H1 (cell line): ENCODE results near the gene RNF144A. TPM values are rescaled to one million over a fixed set of nuclear protein-coding genes. Genes with fewer than 3 reads are reported as not detected.

ENCODE experiments used
- CTCF ChIA-PET: fragments of 300-600 bp; sonication (Branson Sonifier 250); formaldehyde crosslinking; loops from one replicate; lab custom pipeline; 2021; ENCODE audit not compliant: partially characterized antibody; lab: Charles Lee
- POLR2A ChIA-PET: fragments of 300-600 bp; sonication (Branson Sonifier 250); formaldehyde crosslinking; loops from one replicate; lab custom pipeline; 2021; ENCODE audit warnings: inconsistent platforms; ENCODE audit not compliant: partially characterized antibody; lab: Charles Lee
- DNase-seq, 2 experiments: peaks; one replicate each; pipeline versions ENCODE4 v3.0.0 to v3.0.0-alpha.2; 2010 to 2022; ENCODE audit warnings: low spot score in 2 of 2, low read depth in 1 of 2, mixed read lengths in 1 of 2
- FAIRE-seq: peaks from 2 replicates; lab custom pipeline; 2011; peaks lifted over from hg19 to GRCh38; lab: Jason Lieb, UNC
- H2AFZ ChIP-seq: 2 replicates; pipeline ENCODE4 v1.8.1; 2012; ENCODE audit warnings: low read length, inconsistent platforms
- H2AK5ac ChIP-seq: 2 replicates; pipeline ENCODE4 v1.6.1; 2013; ENCODE audit warnings: low read depth, low read length
- H2BK120ac ChIP-seq: replicated peaks from 2 replicates; pipeline ENCODE3; 2013; ENCODE audit warnings: low read depth, low read length, inconsistent platforms
- H2BK12ac ChIP-seq: 2 replicates; pipeline ENCODE4 v1.6.1; 2013; ENCODE audit warnings: low read depth, low read length
- H2BK15ac ChIP-seq: 2 replicates; pipeline ENCODE4 v1.6.1; 2013; ENCODE audit warnings: low read length
- H2BK20ac ChIP-seq: 2 replicates; pipeline ENCODE4 v1.6.1; 2013; ENCODE audit warnings: low read length
- H2BK5ac ChIP-seq: 2 replicates; pipeline ENCODE4 v1.6.1; 2013; ENCODE audit warnings: low read depth, low read length
- H3K14ac ChIP-seq: 2 replicates; pipeline ENCODE4 v1.6.1; 2013; ENCODE audit warnings: inconsistent platforms; ENCODE audit not compliant: insufficient read length
- H3K18ac ChIP-seq: 2 replicates; pipeline ENCODE4 v1.6.1; 2013; ENCODE audit warnings: low read length; ENCODE audit errors: extremely low read depth
- H3K23ac ChIP-seq: 2 replicates; pipeline ENCODE4 v1.6.1; 2013; ENCODE audit warnings: inconsistent platforms; ENCODE audit not compliant: insufficient read length
- H3K23me2 ChIP-seq: 2 replicates; pipeline ENCODE4 v1.6.1; 2013; ENCODE audit warnings: low read depth, low read length
- H3K27ac ChIP-seq: 2 replicates; pipeline ENCODE4 v1.6.1; 2011; ENCODE audit warnings: low read depth, low read length, inconsistent platforms
- H3K27me3 ChIP-seq, 4 experiments: replicated peaks in 1 of 4; 1 replicate in 1 of 4; 2 replicates in 3 of 4; pipeline versions ENCODE4 v1.6.1 to v1.8.1; 2011 to 2013; ENCODE audit warnings: low read length in 3 of 4, mild to moderate bottlenecking in 3 of 4, inconsistent platforms in 2 of 4, mixed read lengths in 2 of 4, moderate library complexity in 1 of 4; ENCODE audit not compliant: control insufficient read depth in 3 of 4, insufficient read depth in 3 of 4; ENCODE audit errors: extremely low read depth in 1 of 4
- H3K36me3 ChIP-seq, 4 experiments: 2 replicates each; pipeline versions ENCODE4 v1.6.1 to v1.8.1; 2011 to 2013; ENCODE audit warnings: mild to moderate bottlenecking in 4 of 4, low read length in 3 of 4, moderate library complexity in 2 of 4, control low read depth in 1 of 4, inconsistent platforms in 1 of 4; ENCODE audit not compliant: insufficient read depth in 4 of 4, control insufficient read depth in 2 of 4
- H3K4ac ChIP-seq: replicated peaks from 2 replicates; pipeline ENCODE3; 2013; ENCODE audit warnings: low read length, low read depth, mixed read lengths, inconsistent platforms; ENCODE audit not compliant: insufficient read length
- H3K4me1 ChIP-seq, 4 experiments: replicated peaks in 1 of 4; 1 replicate in 1 of 4; 2 replicates in 3 of 4; pipeline versions ENCODE4 v1.6.1 to v1.8.1; 2011 to 2013; ENCODE audit warnings: low read length in 3 of 4, inconsistent platforms in 2 of 4, mixed read lengths in 1 of 4; ENCODE audit not compliant: insufficient read depth in 4 of 4, control insufficient read depth in 3 of 4
- H3K4me2 ChIP-seq, 2 experiments: 2 replicates each; pipeline versions ENCODE4 v1.6.1 to v1.8.1; 2011 to 2013; ENCODE audit warnings: low read depth in 2 of 2, low read length in 2 of 2, control low read depth in 1 of 2, inconsistent platforms in 1 of 2, mild to moderate bottlenecking in 1 of 2; ENCODE audit not compliant: insufficient read depth in 1 of 2
- H3K4me3 ChIP-seq, 4 experiments: fragments of 200-600, 300-600 bp in 1 of 4; sonication (generic), shearing (Covaris generic), sonication (Bioruptor Twin) in 1 of 4; 2 replicates each; pipeline versions ENCODE4 v1.5.1 to v1.8.1; 2011 to 2016; ENCODE audit warnings: low read length in 4 of 4, low read depth in 3 of 4, control low read depth in 2 of 4, inconsistent platforms in 2 of 4, mild to moderate bottlenecking in 2 of 4, mixed read lengths in 1 of 4, moderate library complexity in 1 of 4; ENCODE audit not compliant: insufficient read depth in 2 of 4; ENCODE audit errors: extremely low read depth in 1 of 4
- H3K56ac ChIP-seq: replicated peaks from 2 replicates; pipeline ENCODE3; 2013; ENCODE audit warnings: low read depth, mild to moderate bottlenecking, mixed read lengths, low read length, inconsistent platforms; ENCODE audit not compliant: insufficient read length
- H3K79me1 ChIP-seq: 2 replicates; pipeline ENCODE4 v1.6.1; 2013; ENCODE audit warnings: low read depth, low read length, control low read depth
- H3K79me2 ChIP-seq, 2 experiments: 2 replicates each; pipeline versions ENCODE4 v1.6.1 to v1.8.1; 2012 to 2013; ENCODE audit warnings: low read length in 2 of 2, mild to moderate bottlenecking in 2 of 2, inconsistent platforms in 1 of 2; ENCODE audit not compliant: insufficient read depth in 2 of 2, control insufficient read depth in 1 of 2
- H3K9ac ChIP-seq, 4 experiments: replicated peaks in 1 of 4; 1 replicate in 1 of 4; 2 replicates in 3 of 4; pipeline versions ENCODE4 v1.6.1 to v1.8.1; 2011 to 2013; ENCODE audit warnings: low read depth in 3 of 4, low read length in 3 of 4, control low read depth in 2 of 4, mild to moderate bottlenecking in 2 of 4, moderate library complexity in 2 of 4, inconsistent platforms in 1 of 4; ENCODE audit errors: extremely low read depth in 1 of 4
- H3K9me3 ChIP-seq, 2 experiments: 2 replicates each; pipeline versions ENCODE4 v1.6.1 to v1.8.1; 2012 to 2013; ENCODE audit warnings: mild to moderate bottlenecking in 2 of 2, moderate library complexity in 2 of 2, control low read depth in 1 of 2, inconsistent platforms in 1 of 2, low read depth in 1 of 2, low read length in 1 of 2, mixed read lengths in 1 of 2; ENCODE audit not compliant: insufficient read depth in 2 of 2
- H4K20me1 ChIP-seq, 2 experiments: replicated peaks in 1 of 2; 2 replicates each; pipeline versions ENCODE3 to v1.8.1; 2011 to 2013; ENCODE audit warnings: inconsistent platforms in 2 of 2, low read length in 2 of 2, mild to moderate bottlenecking in 1 of 2; ENCODE audit not compliant: insufficient read depth in 2 of 2, control insufficient read depth in 1 of 2
- H4K5ac ChIP-seq: 2 replicates; pipeline ENCODE4 v1.6.1; 2013; ENCODE audit warnings: low read length, low read depth, mixed read lengths, inconsistent platforms; ENCODE audit not compliant: insufficient read length
- H4K8ac ChIP-seq: 2 replicates; pipeline ENCODE4 v1.8.0; 2013; ENCODE audit warnings: mild to moderate bottlenecking, moderate library complexity, low read length, inconsistent platforms; ENCODE audit not compliant: insufficient read depth; ENCODE audit errors: extremely low read depth
- H4K91ac ChIP-seq: replicated peaks from 2 replicates; pipeline ENCODE3; 2013; ENCODE audit warnings: low read length, mixed read lengths, inconsistent platforms; ENCODE audit not compliant: insufficient read length
- EZH2 ChIP-seq: fragments of 200-600 bp; sonication (generic); IDR thresholded peaks from 2 replicates; pipeline ENCODE4 v1.7.1; 2012; ENCODE audit warnings: low read depth, mild to moderate bottlenecking, moderate library complexity, low read length, inconsistent platforms; ENCODE audit not compliant: severe bottlenecking
- KDM1A ChIP-seq: fragments of 200-600, 300-600 bp; sonication (generic); IDR thresholded peaks from 2 replicates; pipeline ENCODE4 v1.7.1; 2016; ENCODE audit warnings: mild to moderate bottlenecking, low read length, borderline replicate concordance
- WGBS, 2 experiments: shearing (Covaris generic) in 1 of 2; methylation state at CpG; one replicate each; pipeline versions ENCODE4 v1.1.6 to v1.1.7; 2013 to 2015; ENCODE audit warnings: low lambda C conversion rate in 2 of 2, mixed read lengths in 2 of 2, inconsistent platforms in 1 of 2, low coverage in 1 of 2, missing lambda C conversion rate in 1 of 2; ENCODE audit not compliant: insufficient replicate concordance in 2 of 2, insufficient coverage in 1 of 2, insufficient read length in 1 of 2; ENCODE audit errors: extremely low coverage in 1 of 2, missing lambda C conversion rate in 1 of 2; 5-methylcytosine and 5-hydroxymethylcytosine counted together
- polyA plus RNA-seq, 7 experiments: library from polyadenylated mRNA; depleted of rRNA in 3 of 7; stranded (reverse) in 5 of 7; unstranded in 2 of 7; fragments of >200 nt in 5 of 7; fragments of 200-250 nt in 2 of 7; gene quantifications; 1 replicate in 5 of 7; 2 replicates in 1 of 7; 4 replicates in 1 of 7; pipeline versions ENCODE4 v1.2.1 to v1.2.3, GENCODE V29; 2011 to 2013; ENCODE audit warnings: missing spikeins in 2 of 7, mixed read lengths in 2 of 7
- total RNA-seq: library from RNA; stranded (reverse); fragmentation: NEBNext Ultra II Directional; extraction: Animal tissue kit (Norgen Biotek cat#: 25700); gene quantifications from 2 replicates; pipeline ENCODE4 v1.2.1, GENCODE V29; 2021

Gene RNF144A
- total and polyA plus RNA-seq, 2 of the 8 experiments (the other 6 are each of a cell fraction or from before 2014, with no cell fraction given) = 14.0 to 15.0 TPM

DNA sequence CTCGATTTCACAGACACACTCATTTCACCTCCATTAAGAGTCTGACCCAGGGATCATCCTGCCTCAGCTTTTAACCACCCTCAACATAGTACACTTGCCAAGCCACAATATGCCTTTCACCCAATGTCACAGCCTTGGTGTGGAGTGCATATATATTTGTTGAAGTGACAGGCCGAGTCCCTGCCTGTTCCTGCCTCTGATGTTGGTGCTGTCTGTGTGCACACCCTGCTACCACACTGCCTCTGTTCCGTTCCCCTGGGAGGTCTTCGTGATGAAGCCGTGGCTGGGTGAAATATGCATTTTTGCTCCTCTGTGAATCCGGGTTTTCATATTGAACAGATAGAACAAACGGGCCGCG lies 90.3 kb downstream of the RNF144A start:
- H2BK12ac ChIP-seq = no peak overlapping the region
- no peaks in the 10 kb centered on the region for H3K79me1 ChIP-seq
- peaks cover 0 to 3% of the 10 kb centered on the region in 2 experiments for H4K20me1 ChIP-seq
- no peaks in the 10 kb centered on the region for H3K79me2 ChIP-seq
- H2BK20ac ChIP-seq = no peak overlapping the region
- ChIA-PET CTCF (interaction anchor here (0.8 to 1.7 kb wide), 5 partner anchors 8 to 122 kb away, joined by 3 to 5 read pairs (median 3); no protein-coding TSS in a partner anchor), POLR2A (no interaction called here)
- H3K23me2 ChIP-seq = no peaks in the 10 kb centered on the region
- no peak overlapping the region for H3K4ac ChIP-seq
- no peak overlapping the region for H4K5ac ChIP-seq
- H3K23ac ChIP-seq = no peak overlapping the region
- H2BK120ac ChIP-seq = no peak overlapping the region
- H3K27me3 ChIP-seq = no peaks in the 10 kb centered on the region
- H3K4me2 ChIP-seq = no peak overlapping the region
- TF ChIP-seq KDM1A (no peak), EZH2 (no peak)
- no peaks in the 10 kb centered on the region for H3K9me3 ChIP-seq
- H3K27ac ChIP-seq = no peak overlapping the region
- no peak overlapping the region for H2AK5ac ChIP-seq
- no peaks in the 10 kb centered on the region for H3K36me3 ChIP-seq
- no peak overlapping the region for H2BK15ac ChIP-seq
- DNase-seq (no peak), FAIRE-seq (no peak)
- H2AFZ ChIP-seq = no peak overlapping the region
- no peak overlapping the region for H3K56ac ChIP-seq
- peaks cover 0 to 5% (median 3%) of the 10 kb centered on the region in 4 experiments; a peak in 4 of 7 replicates for H3K4me1 ChIP-seq
- no peak overlapping the region for H4K8ac ChIP-seq
- no peak overlapping the region for H4K91ac ChIP-seq
- no peak overlapping the region; the same call in 1 of the 2 replicates for H2BK5ac ChIP-seq
- H3K18ac ChIP-seq = no peak overlapping the region
- H3K14ac ChIP-seq = no peak overlapping the region
- 88% methylated on average over 9 of the region's 9 CpGs; no CpG with 5 or more reads in 1 of the 2 experiments for WGBS, 2 experiments
- H3K9ac ChIP-seq = no peak overlapping the region
- no peak overlapping the region for H3K4me3 ChIP-seq
